Colonic mucosa (tissue), 4 donors: ENCODE measurements around the gene CCNT1. TPM values are rescaled to one million over a fixed set of nuclear protein-coding genes. Genes with fewer than 3 reads are reported as not detected.

Experiments used
- DNase-seq: peaks from one replicate; pipeline ENCODE4 v3.0.0-alpha.2; 2020
- H3K27ac ChIP-seq: fragments of 200-600 bp; one replicate; pipeline ENCODE4 v1.8.0; 2021
- H3K27me3 ChIP-seq: fragments of 200-600 bp; one replicate; pipeline ENCODE4 v1.8.0; 2021
- H3K36me3 ChIP-seq: fragments of 200-600 bp; one replicate; pipeline ENCODE4 v1.8.0; 2021
- H3K4me1 ChIP-seq: fragments of 200-600 bp; one replicate; pipeline ENCODE4 v1.8.0; 2021; ENCODE audit warnings: mild to moderate bottlenecking
- H3K4me3 ChIP-seq: fragments of 200-600 bp; one replicate; pipeline ENCODE4 v1.8.0; 2021
- H3K9ac ChIP-seq, 2 donors: one replicate each; pipeline ENCODE4 v1.7.0; 2013; ENCODE audit warnings: control low read depth in 2 of 2, low read depth in 2 of 2, low read length in 2 of 2
- H3K9me3 ChIP-seq: fragments of 200-600 bp; one replicate; pipeline ENCODE4 v1.8.0; 2021
- intact Hi-C: fragments of 100-400 bp; cut with DNase I; formaldehyde crosslinking; loops from one replicate; pipeline ENCODE4 v1.14.1; 2022
- total RNA-seq, 2 donors: library from RNA; stranded (reverse); fragmentation: NEBNext Ultra II Directional in 1 of 2; extraction: Animal tissue kit (Norgen Biotek cat#: 25700) in 1 of 2; gene quantifications; one replicate each; pipeline ENCODE4 v1.2.1, GENCODE V29; 2021
- TF ChIP-seq, protein P1 (sequence below): fragments of 200-600 bp; IDR thresholded peaks from one replicate; pipeline ENCODE4 v1.8.0; 2022; ENCODE audit warnings: antibody characterized with exemption, mild to moderate bottlenecking
- donor health status: healthy.
- donor health status: DM: no; HTN: no; CAD: no.
- donor health status: DM: no; HTN: no; CAD: no.

CCNT1 gene
- total RNA-seq, 2 donors from 2014 or later = 26.3 to 38.7 TPM

DNA sequence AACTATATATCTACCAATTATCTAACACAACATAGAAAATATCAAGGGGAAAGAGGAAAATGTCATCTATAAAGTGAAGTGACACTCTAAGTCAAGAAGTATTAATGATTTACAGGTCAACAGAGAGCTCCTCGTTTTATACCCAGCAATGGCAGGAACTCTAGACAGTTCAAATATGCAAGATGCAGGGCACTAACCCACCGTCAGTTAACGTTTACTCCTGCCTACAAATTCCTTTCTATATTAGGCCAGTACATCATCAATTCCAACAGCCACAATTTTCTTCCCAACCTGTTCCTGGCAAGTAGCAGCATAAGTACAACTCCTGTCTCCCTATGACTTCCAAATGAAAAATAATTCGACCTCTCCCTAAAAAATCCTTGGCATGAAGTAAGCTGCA is 25.5 kb downstream of the CCNT1 start:
- no peak for DNase-seq
- no peaks in the 10 kb centered on the region for H3K27me3 ChIP-seq
- H3K4me1 ChIP-seq = no peaks in the 10 kb centered on the region
- TF ChIP-seq, protein P1, sequence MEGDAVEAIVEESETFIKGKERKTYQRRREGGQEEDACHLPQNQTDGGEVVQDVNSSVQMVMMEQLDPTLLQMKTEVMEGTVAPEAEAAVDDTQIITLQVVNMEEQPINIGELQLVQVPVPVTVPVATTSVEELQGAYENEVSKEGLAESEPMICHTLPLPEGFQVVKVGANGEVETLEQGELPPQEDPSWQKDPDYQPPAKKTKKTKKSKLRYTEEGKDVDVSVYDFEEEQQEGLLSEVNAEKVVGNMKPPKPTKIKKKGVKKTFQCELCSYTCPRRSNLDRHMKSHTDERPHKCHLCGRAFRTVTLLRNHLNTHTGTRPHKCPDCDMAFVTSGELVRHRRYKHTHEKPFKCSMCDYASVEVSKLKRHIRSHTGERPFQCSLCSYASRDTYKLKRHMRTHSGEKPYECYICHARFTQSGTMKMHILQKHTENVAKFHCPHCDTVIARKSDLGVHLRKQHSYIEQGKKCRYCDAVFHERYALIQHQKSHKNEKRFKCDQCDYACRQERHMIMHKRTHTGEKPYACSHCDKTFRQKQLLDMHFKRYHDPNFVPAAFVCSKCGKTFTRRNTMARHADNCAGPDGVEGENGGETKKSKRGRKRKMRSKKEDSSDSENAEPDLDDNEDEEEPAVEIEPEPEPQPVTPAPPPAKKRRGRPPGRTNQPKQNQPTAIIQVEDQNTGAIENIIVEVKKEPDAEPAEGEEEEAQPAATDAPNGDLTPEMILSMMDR = no peak
- no peak overlapping the region for H3K9ac ChIP-seq
- H3K27ac ChIP-seq = no peak overlapping the region
- H3K4me3 ChIP-seq = no peak overlapping the region
- H3K9me3 ChIP-seq = no peaks in the 10 kb centered on the region
- peaks cover 15% of the 10 kb centered on the region for H3K36me3 ChIP-seq
- intact Hi-C loops = no loop called here

DNA sequence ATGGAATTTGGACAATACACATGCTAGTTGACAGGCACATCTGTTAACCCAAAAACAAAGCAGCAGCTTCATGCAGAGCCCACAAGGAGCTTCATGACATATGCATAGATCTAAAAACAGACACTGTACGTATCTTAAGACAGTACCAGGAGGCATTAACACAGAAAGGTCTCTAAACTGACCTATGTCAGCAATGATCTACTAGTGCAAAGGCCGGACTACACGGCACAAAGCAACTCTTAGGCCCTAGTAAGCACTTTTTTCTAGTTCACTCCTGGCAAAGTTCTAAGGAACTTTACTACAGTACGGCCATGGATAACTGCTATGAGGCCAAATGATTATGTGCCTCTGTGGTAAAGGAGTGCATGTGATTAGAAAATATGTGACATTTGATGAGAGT is 26.1 kb downstream of the CCNT1 start:
- intact Hi-C loops = no loop called here
- TF ChIP-seq, protein P1 = no peak
- H3K4me1 ChIP-seq = no peaks in the 10 kb centered on the region
- no peak for DNase-seq
- no peaks in the 10 kb centered on the region for H3K9me3 ChIP-seq
- H3K9ac ChIP-seq = no peak overlapping the region
- H3K36me3 ChIP-seq = peaks cover 15% of the 10 kb centered on the region
- H3K27me3 ChIP-seq = no peaks in the 10 kb centered on the region
- no peak overlapping the region for H3K27ac ChIP-seq
- H3K4me3 ChIP-seq = no peak overlapping the region

DNA sequence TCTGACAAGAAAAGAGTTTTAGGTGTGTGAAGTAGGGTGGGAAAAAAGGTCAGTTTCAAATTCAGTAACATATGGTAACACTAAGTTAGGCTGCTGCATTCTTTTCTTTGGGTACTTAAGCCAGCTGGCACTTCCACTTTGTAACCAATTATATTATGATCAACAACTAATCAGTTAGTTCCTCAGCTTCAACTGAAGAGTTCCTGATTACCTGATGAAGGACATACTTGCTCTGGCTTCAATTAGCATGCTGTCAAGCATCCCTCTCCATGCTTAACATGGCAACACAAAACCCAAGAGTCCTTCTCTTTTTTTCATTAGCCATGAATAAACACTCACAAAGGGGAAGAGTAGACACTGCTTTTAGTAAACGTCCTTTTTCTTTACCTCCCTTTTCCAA is 27.7 kb downstream of the CCNT1 start:
- no peaks in the 10 kb centered on the region for H3K9me3 ChIP-seq
- no peaks in the 10 kb centered on the region for H3K27me3 ChIP-seq
- no peak overlapping the region for H3K4me3 ChIP-seq
- intact Hi-C loops = no loop called here
- no peak for DNase-seq
- H3K36me3 ChIP-seq = peaks cover 5% of the 10 kb centered on the region
- no peak overlapping the region for H3K27ac ChIP-seq
- no peaks in the 10 kb centered on the region for H3K4me1 ChIP-seq
- no peak overlapping the region for H3K9ac ChIP-seq
- TF ChIP-seq, protein P1 = no peak

GRCh38 chr12:48687592-48687991 is 28.9 kb downstream of the CCNT1 start:
- TF ChIP-seq, protein P1 = no peak
- DNase-seq = no peak
- Histone ChIP-seq H3K9ac (no peak overlapping the region), H3K36me3 (no peaks in the 10 kb centered on the region), H3K9me3 (no peaks in the 10 kb centered on the region), H3K27me3 (no peaks in the 10 kb centered on the region), H3K27ac (no peak overlapping the region), H3K4me1 (no peaks in the 10 kb centered on the region), H3K4me3 (no peak overlapping the region)
- intact Hi-C loops = no loop called here

GRCh38 chr12:48686615-48687334 is 29.7 kb downstream of the CCNT1 start:
- intact Hi-C loops = no loop called here
- H3K36me3 ChIP-seq = no peaks in the 10 kb centered on the region
- TF ChIP-seq, protein P1 = no peak
- H3K27me3 ChIP-seq = no peaks in the 10 kb centered on the region
- H3K9me3 ChIP-seq = no peaks in the 10 kb centered on the region
- H3K4me3 ChIP-seq = no peak overlapping the region
- no peak overlapping the region for H3K9ac ChIP-seq
- H3K4me1 ChIP-seq = no peaks in the 10 kb centered on the region
- no peak for DNase-seq
- H3K27ac ChIP-seq = no peak overlapping the region
